Left ventricle myocardium superior (tissue), 1 donor: ENCODE measurements around the gene NETO2. TPM values are rescaled to one million over a fixed set of nuclear protein-coding genes. Genes with fewer than 3 reads are reported as not detected.
A peak's percentile ranks its signal among the peaks of the same experiment; 100 is the strongest.
"Not testable (repeated sequence)": the region's sequence is repeated elsewhere in the genome, so short reads cannot be mapped to it uniquely, and the experiment has no call there.

ENCODE experiments used
- ATAC-seq: fragments of 200-7000 bp; cut with Tn5 transposase; one replicate; pipeline ENCODE4 v1.9.1; 2020; ENCODE audit warnings: mild to moderate bottlenecking, moderate library complexity
- DNase-seq: peaks from one replicate; pipeline ENCODE4 v3.0.0-alpha.2; 2020
- intact Hi-C: fragments of 100-400 bp; cut with micrococcal nuclease; formaldehyde crosslinking; loops from one replicate; pipeline ENCODE4 v1.11.0; 2022
- total RNA-seq: library from RNA; stranded (reverse); fragmentation: NEBNext Ultra II Directional; extraction: Animal tissue kit (Norgen Biotek cat#: 25700); gene quantifications from one replicate; pipeline ENCODE4 v1.2.1, GENCODE V29; 2021
- donor health status: DM: no; HTN: yes; CAD: no; lungs with severe emphysema.

NETO2 gene
- total RNA-seq, 1 donor from 2014 or later: 2.3 TPM

GRCh38 chr16:47073223-47074155 lies 70.3 kb downstream of the NETO2 start:
- no peak for ATAC-seq
- intact Hi-C loops: no loop called here

GRCh38 chr16:47072158-47072557 lies 71.6 kb downstream of the NETO2 start:
- no peak for ATAC-seq
- intact Hi-C loops: no loop called here
- DNase-seq: no peak

More at GRCh38 chr16:47073223-47074155, 70.3 kb downstream of the NETO2 start:
- DNase-seq: no peak

- no peak for ATAC-seq
- DNase-seq: no peak
- intact Hi-C loops: no loop called here
Observed at GRCh38 chr16:47069841-47070584, 73.7 kb downstream of the NETO2 start.

- ATAC-seq (no peak), DNase-seq (no peak)
- intact Hi-C loops: no loop called here
Observed at GRCh38 chr16:47069313-47069712, 74.4 kb downstream of the NETO2 start.

- intact Hi-C loops: no loop called here
- ATAC-seq (no peak), DNase-seq (no peak)
Observed at GRCh38 chr16:47067203-47067602, 76.5 kb downstream of the NETO2 start.

- intact Hi-C loops: no loop called here
- ATAC-seq (no peak), DNase-seq (no peak)
Observed at GRCh38 chr16:47065766-47066688, 77.7 kb downstream of the NETO2 start.

- ATAC-seq: no peak
- no peak for DNase-seq
- intact Hi-C loops: no loop called here
Observed at GRCh38 chr16:47064775-47065174, 79.0 kb downstream of the NETO2 start.

- ATAC-seq: no peak
- intact Hi-C loops: no loop called here
- no peak for DNase-seq
Observed at GRCh38 chr16:47063011-47063724, 80.6 kb downstream of the NETO2 start.

GRCh38 chr16:47061204-47061603 lies 82.5 kb downstream of the NETO2 start:
- intact Hi-C loops: no loop called here
- no peak for ATAC-seq
- DNase-seq: no peak

GRCh38 chr16:47060596-47060995 lies 83.1 kb downstream of the NETO2 start:
- intact Hi-C loops: no loop called here
- ATAC-seq: no peak

GRCh38 chr16:47059991-47060390 lies 83.8 kb downstream of the NETO2 start:
- intact Hi-C loops: no loop called here
- ATAC-seq (no peak), DNase-seq (no peak)

More at GRCh38 chr16:47060596-47060995, 83.1 kb downstream of the NETO2 start:
- no peak for DNase-seq

GRCh38 chr16:47059130-47059529 lies 84.6 kb downstream of the NETO2 start:
- DNase-seq, intact Hi-C loops, ATAC-seq: not testable (repeated sequence)

GRCh38 chr16:47058295-47059086 lies 85.3 kb downstream of the NETO2 start:
- DNase-seq (no peak), ATAC-seq (peak; percentile 22)
- intact Hi-C loops: no loop called here

- no peak for DNase-seq
- ATAC-seq: no peak
- intact Hi-C loops: no loop called here
Observed at GRCh38 chr16:47057630-47057993, 86.1 kb downstream of the NETO2 start.

GRCh38 chr16:47056688-47057629 lies 86.8 kb downstream of the NETO2 start:
- no peak for ATAC-seq
- intact Hi-C loops: no loop called here
- DNase-seq: no peak

- intact Hi-C loops, DNase-seq, ATAC-seq: not testable (repeated sequence)
Observed at GRCh38 chr16:47056061-47056460, 87.7 kb downstream of the NETO2 start.
